HG03108 (cell line): ENCODE results near the gene AGPAT4.
"Not testable (repeated sequence)": the region's sequence is repeated elsewhere in the genome, so short reads cannot be mapped to it uniquely, and the experiment has no call there.

Experiments
- ATAC-seq: cut with Tn5 transposase; IDR thresholded peaks from one replicate; pipeline ENCODE4 v1.9.1; 2021; ENCODE audit warnings: moderate library complexity; ENCODE audit not compliant: unreplicated experiment

Gene AGPAT4

DNA sequence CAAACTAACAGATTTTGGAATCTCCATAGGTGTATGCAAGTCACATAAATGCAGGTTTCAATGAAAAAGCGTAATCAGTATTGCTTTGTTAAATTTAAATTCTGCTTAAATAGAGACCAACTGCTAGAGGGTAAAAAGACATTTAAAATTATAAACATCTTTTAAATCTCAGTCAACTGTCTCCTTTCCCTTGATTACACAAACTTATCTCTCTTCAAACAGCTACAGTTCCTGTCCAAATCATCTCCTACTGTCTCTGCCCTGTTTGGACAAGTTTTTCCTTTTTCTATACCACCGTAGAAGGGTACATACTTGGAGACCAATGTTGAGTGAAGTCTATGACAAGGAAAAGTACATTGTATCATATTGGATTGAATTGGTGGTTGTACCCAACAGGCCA, 43.5 kb downstream of the AGPAT4 start:
- no peak for ATAC-seq

DNA sequence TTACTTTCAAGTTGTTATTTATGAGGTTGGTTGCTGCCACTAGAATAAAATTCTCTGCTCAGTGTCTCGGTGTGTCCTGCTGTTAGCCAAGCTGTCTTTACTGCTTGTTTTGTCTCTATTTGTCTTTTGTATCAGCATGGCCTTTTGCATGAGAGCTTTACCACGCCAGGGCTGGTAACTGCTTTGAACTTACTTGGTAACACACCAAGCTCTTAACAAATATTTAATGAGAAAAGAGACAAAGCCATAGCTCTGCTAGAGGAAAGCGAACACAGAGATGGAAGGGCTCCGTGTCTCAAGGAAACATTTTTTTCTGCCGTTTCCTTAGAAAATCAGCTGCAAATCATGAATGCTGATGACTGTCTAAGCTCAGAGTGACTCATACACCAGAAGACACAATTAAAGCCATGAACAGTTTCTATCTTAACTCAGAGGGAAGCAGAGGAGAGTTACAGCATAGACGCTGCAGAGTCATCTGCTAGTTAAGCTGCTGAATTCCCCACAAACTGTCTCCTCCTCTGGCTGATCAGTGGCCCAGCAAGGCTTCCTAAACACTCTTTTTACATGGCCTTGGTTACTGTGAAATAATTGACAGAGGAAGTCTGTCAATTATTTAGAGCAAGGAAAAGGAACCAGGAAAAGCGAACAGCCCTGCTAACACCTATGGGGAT, 44.8 kb downstream of the AGPAT4 start:
- ATAC-seq = peak; percentile 51

DNA sequence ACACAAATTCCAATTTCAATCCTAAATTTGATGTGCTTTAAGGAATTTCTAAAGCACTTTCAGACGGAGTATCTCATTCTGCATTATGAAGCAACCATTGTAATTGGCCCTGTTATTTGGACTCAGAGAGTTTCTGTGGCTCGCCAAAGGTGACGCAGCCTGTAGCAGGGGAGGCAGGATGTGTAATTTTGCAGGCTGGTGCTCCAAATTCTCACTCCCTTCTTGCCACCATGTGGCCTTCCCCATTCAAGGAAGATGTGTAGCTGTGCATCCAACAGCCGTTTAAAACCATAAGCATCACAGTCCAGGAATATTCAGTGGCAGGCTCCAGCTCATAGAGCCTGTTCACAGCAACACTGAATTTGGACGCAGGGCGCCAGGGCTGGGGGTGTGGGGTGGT, 45.8 kb downstream of the AGPAT4 start:
- ATAC-seq = no peak

DNA sequence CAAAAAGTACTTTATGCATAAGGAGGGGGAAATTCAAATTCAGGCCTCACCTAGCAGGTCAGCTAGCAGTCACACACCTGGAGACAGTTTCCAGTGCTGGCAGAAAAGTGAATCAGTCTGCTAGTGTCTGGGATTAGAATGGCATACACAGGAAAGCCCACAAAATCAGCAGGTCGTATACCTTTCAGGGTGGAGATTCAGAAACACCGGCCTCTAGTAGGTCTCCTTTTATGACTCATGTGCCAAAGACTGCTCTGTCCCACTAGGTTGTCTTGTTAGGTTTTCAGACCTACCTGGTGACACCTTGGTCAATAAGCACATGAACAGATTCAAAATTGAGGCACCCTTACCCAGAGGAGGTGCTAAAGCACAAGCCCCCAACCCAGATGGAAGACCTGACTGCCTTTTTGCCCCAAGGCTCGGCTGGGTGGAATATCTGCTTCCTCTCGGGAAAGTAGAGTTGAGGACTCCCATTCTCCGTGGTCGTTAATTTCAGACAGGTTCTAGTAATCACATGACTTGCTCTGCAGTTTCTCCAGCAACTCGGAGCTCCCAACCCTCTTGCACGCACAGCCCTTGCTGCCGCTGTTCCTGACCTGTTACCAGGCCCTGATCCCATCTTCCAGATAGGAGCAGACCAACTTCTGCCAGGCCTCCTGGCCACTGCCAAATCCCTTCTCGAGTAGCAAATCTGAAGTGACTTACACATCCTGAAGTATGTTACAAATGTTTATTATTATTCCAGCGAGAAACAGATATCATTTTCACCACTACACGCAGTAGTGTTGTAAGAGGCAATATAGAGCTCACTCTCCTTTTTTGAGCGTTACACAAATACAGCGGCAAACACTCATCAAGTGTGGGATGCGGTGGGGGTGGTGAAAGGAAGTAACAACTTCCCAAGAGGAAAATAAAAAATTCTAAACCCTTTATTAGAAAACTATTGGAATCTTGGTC, 46.6 kb downstream of the AGPAT4 start:
- ATAC-seq = no peak

DNA sequence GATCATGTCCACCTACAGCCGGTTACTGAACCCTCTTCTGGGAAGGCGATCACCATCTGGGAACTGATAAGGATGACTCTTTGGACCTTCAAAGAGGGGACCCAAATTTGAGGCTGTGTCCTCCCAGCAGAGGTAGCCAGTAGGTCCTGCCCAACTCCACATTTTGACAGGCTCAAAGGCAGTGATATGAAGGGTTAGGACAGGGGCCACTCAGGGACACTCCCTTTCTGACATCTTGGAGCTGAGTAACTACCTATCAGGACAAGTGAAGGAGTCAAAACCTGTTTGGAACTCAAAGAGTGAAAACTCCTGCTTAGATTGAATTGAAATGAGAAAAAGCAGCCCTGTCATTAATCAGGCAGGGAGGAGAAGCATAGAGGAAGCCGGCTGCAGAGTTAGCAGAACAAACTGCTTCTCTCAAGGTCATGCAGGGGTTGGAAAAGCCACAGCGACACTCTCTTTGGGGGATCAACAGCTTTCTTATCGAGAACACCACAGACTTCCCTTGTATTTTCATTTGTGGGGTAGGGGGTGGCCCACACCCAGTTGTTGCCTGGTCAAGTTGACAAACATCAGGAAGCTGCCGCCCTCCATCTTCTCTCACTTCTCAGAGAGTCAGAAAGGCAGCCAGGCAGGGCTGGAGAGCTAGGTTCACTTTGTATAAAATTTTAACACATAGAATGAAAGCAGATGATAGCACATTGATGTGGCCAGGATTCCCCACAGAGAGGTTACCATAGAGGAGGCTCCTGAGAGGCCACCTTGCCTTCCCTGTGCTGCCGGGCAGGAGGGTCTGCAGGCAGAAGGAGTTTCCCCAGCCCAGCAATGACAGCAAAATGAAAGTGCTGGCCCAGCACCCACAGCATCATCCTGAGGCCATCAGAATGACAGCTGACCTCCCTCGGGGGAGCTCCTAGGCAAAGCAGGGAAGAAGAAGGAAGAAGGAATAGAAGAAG, 47.6 kb downstream of the AGPAT4 start:
- no peak for ATAC-seq

DNA sequence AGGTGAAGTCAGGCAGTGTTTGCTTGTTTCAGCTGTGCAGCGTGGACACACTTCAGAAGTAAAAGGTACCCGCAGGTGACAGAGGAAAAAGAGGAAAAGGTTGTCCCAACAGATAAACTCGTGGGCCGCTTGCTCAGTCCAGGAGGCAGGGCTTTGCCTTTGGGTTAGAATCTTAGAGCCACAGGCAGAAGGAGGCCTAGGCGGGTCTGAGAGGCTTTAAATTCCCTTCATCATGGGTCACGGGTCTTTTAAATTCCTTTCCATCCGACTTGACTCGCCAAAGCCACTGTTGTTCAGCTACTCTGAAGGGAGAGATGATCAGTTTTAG, 48.2 kb downstream of the AGPAT4 start:
- no peak for ATAC-seq

DNA sequence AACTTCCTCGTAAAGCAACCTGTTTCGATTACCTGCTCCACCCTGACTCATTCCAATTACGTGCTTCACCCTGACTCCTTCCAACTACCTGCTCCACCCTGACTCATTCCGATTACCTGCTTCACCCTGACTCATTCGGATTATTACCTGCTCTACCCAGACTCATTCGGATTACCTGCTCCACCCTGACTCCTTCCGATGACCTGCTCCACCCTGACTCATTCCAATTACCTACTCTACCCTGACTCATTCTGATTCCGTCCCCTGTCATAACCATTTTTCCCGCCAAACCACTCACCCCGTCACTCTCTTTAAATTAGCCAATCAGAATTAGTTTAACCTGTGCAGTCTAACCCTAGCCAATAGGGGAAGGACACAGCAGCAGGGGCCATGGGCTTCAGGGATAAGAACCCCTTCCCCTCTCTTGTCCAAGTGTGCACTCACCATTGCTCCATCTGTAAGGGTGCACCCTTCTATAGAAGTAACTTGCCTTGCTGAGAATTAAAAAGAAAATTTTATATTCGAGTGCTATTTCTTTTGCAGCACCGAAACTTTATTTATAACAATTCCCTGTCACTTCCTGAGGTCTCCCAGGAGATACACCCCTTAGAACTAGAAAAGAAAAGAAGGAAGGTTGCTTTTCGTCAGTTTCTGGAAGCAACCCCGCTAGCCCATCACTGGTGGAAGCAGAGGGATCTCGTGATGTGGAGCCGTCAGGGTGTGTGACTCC, 48.7 kb downstream of the AGPAT4 start:
- not testable (repeated sequence) for ATAC-seq

DNA sequence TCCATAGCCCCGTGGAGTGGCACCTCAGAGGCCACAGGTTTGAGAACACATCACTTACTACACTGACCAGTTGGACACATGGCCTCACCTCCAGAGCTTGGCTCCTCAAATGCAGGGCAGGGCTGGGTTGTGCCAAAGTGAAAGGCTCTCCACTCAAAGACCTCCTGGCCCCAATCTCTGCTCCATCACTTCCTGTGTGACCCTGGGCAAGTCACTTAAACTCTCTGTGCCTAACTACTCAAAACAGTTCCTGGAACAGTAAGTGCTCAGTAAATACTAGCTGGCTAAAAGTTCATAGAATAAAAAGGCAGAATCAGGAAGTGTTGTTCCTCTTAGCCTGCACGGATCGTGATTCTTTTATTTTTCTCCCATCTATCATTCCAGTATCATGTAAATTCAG, 50.2 kb downstream of the AGPAT4 start:
- ATAC-seq = no peak

DNA sequence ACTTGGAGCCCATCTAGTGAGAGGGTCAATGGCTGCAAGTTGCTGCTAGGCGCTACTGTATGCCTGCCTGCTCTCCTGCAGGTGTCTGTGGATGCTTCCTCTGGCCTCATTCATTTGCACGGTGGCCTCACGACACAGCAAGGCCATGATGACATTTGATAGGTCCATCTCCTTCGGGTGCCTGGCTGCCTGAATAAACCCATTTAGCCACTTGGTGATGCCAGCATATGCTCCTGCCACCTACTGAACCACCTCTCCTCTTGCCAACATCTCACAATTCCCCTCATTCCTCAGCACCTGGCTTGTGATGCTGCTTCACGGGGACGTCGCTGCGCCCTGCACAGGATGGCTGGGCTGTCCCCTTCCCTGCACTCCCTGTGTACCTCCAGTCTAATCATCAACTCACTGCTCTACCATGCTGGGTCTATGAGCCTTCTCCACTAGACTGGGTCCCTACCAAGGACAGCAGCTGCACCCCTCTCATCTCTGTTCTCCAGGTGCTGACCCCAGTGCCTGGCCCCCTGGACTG, 51.1 kb downstream of the AGPAT4 start:
- no peak for ATAC-seq

DNA sequence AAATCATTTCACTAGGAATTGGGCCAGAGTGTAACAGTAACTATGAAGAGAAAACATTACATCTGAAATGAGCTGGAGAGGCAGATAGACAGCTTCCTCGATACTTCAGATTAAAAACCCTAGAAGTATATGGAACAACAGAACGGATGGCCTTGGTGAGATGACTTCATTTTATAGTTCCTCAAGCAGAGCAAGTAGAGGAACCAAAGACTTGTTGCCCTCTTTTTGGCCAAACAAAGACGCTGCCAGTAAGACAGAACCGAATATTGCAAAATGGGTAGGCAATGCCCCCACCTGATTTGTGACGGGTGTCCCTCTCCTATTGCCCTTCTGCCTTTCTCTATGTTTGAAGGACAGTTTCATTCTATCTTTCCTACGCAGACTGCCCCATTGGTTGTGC, 53.5 kb downstream of the AGPAT4 start:
- no peak for ATAC-seq

DNA sequence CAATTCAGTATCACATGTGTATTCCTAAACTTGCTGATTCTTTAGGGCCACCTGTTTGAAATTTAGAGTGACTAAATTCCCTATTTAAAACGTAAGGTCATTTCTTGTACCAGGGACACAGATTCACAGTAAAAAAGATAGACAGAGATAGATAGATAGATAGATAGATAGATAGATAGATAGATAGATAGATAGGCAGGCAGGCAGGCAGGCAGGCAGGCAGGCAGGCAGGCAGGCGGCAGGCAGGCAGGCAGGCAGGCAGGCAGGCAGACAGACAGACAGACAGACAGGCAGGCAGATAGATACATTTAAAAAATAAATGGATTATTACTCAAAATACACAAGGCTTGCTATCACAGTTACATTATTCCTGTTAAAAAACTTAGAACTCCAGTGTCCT, 54.2 kb downstream of the AGPAT4 start:
- ATAC-seq = no peak

DNA sequence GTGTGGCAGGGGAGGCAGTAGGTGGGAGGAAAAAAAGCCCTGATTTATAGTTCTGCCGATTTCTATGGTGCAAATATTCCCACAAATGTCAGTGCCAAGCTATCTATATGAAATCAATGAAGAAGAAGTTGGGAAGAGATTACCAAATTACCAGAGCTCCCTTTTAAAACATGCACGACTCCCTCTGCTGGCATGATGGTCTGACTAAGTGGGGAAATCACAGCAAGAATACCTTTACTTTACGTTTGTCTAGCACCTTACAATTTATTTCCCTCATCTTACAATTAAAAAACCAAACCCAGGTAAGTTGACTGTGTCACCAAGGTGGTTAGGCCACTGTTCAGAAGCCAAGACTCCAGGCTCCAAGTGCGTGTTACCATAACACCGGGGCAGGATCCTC, 55.6 kb downstream of the AGPAT4 start:
- ATAC-seq = no peak

DNA sequence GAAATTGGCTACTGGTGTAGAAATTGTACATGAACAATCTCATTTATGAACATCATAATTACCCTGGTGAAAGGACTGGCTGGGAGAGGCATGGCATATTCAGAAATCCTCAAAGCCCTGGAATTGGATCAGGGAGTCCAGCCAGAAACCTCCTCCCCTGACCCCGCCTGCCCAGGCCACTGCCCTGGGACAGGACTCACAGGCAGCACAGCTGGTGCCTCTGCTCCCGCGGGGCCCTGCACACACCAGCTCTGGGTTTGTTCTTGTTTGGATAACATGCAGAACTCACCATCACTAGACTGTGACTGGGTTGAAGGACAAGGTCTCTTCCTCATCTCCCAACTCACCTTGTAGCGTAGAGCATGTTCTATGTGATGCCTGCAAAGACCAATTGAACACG, 56.2 kb downstream of the AGPAT4 start:
- no peak for ATAC-seq

DNA sequence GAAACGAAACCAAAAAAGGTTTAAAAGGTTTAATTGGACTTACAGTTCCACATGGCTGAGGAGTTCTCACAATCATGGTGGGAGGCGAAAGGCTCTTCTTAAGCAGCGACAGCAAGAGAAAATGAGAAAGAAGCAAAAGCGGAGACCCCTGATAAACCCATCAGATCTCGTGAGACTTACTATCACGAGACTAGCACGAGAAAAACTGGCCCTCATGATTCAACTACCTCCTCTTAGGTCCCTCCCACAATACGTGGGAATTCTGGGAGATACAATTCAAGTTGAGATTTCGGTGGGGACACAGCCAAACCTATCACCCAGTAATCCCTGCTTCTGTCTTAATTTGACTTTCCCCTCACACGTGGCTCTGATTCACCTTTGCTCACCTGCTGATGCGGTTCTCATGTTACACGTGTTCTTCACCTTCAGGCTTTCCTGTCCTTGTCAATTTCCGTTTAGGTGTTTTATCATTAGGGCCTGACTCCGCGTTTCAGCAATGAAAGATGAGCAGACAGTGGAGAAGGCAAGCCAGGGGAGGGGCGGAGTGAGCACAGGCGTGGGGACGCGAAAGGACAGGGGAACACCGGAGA, 57.1 kb downstream of the AGPAT4 start:
- no peak for ATAC-seq

DNA sequence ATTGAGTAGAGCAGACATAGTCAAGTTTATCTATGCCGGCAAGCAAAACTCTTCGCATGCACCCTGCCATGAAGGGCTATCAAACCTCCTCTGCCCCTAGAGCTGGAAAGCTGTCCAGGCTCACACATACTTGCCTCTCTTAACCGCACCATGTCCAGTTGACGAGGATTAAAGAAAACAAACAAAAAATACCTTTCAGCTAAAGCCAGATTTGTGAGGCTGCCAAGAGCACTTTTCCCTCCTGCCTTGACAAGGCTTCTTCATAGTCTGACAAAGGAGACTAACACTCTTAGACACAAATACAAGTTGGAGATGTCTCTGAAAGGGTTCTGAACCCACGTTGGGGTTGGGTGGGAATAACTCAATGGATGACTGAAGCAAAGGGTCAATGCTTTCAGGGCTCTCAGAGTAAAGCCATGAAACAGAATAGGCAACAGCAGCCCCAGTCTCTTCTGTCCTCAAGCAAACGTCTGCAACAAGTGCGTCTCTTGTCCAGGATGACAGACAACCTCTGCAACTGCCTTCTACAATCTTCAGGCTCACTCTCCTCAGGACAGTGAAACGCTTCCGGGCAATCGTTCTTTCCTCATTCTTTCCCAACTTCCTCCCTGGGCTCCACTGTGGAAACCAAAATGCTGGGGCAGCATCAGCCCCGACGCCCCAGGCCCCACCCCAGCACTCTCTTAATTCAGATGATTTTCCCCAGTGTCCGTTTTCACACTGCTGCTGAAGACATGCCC, 57.8 kb downstream of the AGPAT4 start:
- no peak for ATAC-seq

DNA sequence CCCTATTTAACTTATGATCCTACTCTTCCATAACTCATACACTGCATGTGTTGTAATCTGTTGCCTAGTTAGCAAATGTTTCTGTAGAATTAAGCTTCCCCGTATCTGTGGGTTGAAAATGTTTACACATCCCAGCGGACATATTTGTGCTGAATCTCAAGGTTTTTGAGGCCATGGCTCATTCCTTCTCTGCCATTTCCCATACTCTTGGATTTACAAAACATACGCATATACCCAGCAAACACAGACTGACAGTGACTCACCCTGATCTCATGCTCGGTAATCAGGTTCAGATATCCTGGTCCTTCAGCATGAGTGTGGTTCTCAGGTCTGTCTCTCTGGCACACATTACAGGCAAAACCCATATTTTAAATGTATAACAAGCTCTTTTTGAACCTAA, 58.7 kb downstream of the AGPAT4 start:
- ATAC-seq = no peak

DNA sequence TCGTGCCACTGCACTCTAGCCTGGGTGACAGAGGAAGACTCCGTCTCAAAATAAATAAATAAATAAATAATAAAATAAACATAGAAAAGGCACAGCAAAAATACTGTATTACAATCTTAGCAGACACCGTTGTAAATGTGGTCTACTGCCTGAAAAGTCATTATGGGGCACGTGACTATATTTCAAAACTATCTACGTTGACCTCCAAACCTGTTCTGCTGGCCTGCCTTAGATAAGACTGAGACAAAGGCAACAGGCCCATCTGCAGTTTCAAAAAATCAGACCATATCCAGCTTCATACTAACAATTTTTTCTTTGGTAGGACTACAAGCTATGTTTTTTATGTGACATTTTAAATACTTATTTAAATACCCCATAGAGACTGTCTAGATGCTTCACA, 59.1 kb downstream of the AGPAT4 start:
- no peak for ATAC-seq

DNA sequence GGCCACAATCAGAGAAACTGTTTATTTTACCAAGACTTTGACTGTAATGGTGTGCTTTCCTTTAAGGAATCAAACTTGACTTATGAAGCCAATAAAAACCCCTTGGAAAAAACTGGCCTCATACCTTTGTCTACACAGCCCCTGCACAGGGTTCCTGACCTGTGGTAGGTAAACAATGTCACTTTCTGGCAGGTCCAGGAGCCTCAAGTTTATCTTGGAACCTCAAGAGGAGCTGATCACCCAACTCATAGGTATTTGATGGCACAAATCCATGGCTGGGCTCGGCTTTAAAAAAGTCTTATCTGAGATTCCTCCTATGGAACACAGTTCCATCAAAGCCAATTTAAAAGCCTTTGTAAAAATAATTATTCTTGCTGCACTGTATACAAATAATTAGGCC, 61.0 kb downstream of the AGPAT4 start:
- ATAC-seq = no peak

DNA sequence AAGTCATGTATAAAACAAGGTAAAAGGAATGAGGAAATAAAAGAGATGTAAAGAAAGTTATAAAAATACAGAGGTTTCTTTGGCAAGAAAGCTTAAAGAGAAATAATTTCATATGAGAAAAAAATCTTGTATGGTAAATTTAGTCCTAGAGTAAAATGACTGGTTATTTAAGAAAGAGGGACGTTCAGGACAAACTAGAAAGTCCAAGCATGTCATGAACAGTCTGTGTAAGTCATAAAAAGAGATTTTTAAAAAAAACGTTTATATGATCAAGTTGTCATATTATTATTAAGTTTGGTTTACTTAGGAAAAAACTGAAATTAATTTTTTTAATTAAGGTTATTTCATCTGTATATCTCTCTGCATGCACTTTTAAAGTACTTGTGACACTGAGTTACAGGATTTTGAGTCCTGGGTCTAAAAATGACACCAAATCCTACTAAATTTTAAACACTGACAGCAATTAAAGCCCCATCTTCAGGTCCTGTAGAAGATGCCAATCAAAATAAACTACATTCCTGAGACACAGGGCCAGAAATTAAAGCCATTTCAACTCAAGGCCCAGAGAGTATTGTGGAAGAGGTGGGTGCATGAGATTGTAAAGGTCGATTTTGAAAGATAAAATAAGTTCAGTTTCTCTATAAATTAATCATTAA, 62.4 kb downstream of the AGPAT4 start:
- no peak for ATAC-seq
